Cortex of kidney (tissue), 1 donor: ENCODE data around the gene ZNF568.

ENCODE experiments used
- DNase-seq: peaks from one replicate; lab custom pipeline; 2025; lab: John Stamatoyannopoulos, UW

The ZNF568 gene

DNA sequence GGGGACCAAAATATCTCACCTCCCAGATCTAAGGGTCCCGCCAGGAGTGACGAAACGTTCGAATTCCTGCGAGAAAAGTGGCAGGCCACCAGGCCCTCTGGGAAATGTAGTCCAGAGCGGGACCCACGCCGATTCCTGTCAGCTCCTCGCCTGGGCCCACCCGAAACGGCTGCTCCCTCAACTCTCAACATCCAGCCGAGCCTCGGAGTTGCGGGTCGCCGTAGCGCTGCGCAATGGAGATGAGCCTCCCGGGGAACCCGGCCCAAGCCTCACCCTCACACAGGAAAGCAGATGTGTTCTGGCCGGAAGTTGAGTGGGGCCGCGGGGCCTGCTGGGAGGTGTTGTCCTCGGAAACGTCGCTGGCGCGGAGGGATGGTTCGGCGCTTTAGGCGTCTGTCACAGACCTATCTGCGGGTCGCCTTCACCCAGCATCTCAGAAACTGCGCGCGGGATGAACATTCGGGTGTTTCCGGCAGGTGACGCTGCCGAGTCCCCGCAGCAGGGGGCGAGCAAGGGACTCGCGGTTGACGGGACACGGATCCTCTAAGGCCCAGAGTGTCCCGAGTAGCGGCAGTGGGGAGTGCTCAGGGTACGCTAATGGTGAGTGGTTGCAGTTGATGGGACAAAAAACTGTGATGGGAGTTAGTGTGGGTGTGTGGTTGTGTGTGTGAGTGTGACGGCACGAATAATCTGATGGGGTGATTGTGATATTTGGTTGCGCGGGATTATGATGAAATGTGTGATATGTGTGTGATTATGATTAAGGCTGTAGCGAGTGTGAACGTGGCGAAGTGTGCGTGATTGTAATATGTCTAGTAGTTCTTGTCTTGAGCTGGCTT lies at the start of gene ZNF568, which contains the start of gene ZNF829:
TSS of gene ZNF568 (plus strand) at position 341 of the 839 bp plus-strand sequence. CDS start 6,439 bp downstream, outside the sequence.
TSS of gene ZNF829 (minus strand) at position 300 of the 839 bp plus-strand sequence. CDS start 1,124 bp downstream, outside the sequence.
- DNase-seq: peak; percentile 15

DNA sequence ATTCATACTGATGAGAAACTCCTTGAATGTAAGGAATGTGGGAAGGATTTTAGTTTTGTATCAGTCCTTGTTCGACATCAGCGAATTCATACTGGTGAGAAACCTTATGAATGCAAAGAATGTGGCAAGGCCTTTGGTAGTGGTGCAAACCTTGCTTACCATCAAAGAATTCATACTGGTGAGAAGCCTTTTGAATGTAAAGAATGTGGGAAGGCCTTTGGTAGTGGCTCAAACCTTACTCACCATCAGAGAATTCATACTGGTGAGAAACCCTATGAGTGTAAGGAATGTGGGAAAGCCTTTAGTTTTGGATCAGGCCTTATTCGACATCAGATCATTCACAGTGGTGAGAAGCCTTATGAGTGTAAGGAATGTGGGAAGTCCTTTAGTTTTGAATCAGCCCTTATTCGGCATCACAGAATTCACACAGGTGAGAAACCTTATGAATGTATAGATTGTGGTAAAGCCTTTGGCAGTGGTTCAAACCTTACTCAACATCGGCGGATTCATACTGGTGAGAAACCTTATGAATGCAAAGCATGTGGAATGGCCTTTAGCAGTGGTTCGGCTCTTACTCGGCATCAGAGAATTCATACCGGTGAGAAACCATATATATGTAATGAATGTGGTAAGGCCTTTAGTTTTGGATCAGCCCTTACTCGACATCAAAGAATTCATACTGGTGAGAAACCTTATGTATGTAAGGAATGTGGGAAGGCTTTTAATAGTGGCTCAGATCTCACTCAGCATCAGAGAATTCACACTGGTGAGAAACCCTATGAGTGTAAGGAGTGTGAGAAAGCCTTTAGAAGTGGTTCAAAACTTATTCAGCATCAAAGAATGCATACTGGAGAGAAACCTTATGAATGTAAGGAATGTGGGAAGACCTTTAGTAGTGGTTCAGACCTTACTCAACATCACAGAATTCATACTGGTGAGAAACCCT lies 38.9 kb upstream of the ZNF568 start:
- DNase-seq: no peak

DNA sequence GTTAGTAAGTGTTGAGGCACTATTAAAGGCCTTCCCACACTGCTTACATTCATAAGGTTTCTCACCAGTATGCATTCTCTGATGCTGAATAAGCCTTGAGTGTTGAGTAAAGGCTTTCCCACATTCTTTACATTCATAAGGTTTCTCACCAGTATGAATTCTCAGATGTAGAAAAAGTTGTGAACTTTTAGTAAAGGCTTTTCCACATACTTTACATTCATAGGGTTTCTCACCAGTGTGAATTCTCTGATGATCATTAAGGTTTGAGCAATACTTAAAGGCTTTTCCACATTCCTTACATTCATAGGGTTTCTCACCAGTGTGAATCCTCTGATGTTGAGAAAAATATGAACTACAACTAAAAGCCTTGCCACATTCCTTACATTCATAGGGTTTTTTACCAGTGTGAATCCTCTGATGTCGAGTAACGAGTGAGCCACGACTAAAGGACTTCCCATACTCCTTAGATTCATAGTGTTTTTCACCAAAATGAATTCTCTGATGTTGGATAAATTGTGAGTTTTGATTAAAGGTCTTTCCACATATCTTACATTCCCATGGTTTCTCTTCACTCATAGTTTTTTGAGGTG lies 24.3 kb upstream of the ZNF568 start:
- DNase-seq: no peak

DNA sequence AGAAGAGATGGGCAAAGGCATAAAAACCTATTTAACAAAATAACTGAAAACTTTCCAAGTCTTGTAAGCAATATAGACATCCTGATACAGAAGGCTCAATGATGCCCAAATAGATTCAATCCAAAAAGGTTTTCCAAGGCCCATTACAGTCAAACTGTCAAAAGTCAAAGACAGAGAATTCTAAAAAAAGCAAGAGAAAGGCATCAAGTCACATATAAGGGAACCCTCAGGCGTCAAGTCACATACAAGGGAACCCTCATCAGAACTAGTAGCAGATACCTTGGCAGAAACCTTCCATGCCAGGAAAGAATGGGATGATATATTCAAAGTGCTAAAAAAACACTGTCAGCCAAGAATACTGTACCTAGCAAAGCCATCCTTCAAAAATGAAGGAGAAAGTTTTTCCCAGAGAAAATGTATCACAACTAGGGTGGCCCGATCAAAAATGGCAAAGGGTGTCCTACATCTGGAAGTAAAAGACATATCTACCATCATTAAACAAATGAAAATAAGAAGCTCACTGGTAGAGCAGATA lies 21.2 kb upstream of the ZNF568 start:
- no peak for DNase-seq

DNA sequence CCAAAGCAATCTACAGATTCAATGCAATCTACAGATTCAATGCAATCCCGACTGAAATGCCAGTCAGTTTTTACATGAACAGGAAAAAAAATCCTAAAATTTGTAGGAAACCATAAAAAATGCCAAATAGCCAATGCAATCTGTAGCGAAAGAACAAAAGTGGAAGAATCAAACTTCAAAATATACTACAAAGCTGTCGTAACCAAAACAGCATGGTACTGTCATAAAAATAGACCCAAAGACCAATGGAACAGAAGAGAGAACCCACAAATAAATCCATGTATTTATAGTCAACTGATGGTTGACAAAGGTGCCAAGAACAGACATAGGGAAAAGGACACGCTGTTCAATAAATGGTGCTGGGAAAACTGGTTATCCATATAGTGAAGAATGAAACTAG lies 17.7 kb upstream of the ZNF568 start:
- DNase-seq: no peak

DNA sequence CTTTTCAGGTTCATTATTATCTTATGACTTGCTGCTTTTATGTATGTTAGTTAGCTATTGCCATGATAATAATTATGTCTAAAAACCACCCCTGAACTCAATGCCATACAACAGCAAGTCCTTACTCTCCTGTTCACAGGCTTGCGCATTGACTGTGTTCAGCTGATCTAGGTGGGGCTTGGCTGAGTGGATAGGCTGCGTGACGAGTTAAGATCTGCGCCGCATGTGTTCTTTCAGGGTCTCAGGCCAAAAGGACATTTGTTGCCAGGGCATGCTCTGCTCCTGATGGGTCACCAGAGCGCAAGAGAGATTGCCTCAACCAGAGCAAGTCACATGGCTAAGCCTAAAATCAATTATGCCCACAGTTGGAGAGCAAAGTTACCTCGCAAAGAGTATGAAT lies 859 bp downstream of the ZNF568 start:
- no peak for DNase-seq

DNA sequence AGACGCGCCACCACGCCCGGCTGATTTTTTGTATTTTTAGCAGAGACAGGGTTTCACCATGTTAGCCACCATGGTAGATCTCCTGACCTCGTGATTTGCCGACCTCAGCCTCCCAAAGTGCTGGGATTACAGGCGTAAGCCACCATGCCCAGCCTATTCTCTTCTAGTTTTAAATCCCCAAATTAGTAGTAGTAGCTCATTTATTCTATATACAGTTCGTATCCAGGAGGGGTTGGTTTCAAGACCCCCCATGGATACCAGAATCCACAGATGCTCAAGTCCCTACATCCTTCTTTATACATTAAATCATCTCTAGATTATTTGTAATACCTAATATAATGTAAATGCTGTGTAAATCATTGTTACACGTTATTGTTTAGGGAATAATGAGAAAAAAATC lies 2.0 kb downstream of the ZNF568 start:
- no peak for DNase-seq

DNA sequence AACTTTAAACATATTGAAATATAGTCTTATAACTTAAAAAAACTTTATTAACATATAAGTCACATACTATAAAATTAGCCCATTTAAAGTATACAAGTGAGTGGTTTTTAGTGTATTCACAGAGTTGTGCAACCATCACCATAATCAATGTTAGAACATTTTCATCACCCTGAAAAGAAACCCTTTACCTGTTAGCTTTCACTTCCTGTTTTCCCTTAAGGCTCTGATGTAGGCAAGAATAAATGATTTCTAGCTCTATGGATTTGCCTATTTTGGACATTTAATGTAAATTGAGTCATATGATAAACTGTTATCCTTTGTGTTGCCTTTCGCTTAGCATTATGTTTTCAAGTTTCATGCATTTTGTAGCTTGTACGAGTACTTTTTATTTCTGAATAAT lies 15.6 kb downstream of the ZNF568 start:
- DNase-seq: no peak

DNA sequence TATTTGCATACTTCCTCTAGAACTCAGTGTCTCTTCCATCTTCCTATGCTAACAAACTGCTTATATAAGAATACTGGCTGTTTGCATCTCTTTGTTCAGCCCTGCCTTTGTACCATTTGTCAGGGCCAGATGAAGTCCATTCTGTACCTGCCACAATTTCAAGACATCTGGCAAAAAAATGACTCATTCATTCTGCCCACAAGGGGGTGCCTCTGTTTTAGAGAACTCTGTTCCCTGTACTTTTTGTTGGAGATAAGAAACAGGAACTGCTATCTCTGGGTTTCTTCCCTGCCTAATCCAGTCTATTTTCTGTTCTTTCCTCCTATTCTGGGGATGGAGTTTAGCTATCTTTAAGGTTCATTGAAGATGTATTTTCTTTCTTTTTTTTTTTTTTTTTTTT lies 23.0 kb downstream of the ZNF568 start:
- DNase-seq: no peak

DNA sequence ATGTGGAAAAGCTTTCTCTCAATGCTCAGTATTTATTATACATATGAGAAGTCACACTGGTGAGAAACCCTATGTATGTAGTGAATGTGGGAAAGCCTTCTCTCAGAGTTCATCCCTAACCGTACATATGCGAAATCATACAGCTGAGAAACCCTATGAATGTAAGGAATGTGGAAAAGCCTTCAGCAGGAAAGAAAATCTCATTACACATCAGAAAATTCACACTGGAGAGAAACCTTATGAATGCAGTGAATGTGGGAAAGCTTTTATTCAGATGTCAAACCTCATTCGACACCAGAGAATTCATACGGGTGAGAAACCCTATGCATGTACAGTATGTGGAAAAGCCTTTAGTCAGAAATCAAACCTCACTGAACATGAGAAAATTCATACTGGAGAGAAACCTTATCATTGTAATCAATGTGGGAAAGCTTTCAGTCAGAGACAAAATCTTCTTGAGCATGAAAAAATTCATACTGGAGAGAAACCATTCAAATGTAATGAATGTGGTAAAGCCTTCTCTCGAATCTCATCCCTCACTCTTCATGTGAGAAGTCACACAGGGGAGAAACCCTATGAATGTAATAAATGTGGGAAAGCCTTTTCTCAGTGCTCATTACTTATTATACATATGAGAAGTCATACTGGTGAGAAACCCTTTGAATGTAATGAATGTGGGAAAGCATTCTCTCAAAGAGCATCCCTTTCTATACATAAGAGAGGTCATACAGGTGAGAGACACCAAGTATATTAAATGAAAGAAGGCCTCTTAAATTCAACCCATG lies 34.4 kb downstream of the ZNF568 start:
- DNase-seq: no peak

DNA sequence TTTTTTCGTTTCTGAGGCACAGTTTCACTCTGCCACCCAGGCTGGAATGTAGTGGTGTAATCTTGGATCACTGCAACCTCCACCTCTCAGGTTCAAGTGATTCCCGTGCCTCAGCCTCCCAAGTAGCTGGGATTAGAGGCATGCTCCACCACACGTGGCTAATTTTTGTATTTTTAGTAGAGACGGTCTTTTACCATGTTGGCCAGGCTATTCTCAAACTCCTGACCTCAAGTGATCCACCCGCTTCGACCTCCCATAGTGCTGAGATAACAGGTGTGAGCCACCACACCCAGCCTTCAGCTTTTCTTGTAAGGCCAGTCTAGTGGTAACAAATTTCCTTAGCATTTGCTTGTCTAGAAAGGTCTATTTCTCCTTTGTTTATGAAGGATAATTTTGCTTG lies 46.2 kb downstream of the ZNF568 start:
- no peak for DNase-seq

DNA sequence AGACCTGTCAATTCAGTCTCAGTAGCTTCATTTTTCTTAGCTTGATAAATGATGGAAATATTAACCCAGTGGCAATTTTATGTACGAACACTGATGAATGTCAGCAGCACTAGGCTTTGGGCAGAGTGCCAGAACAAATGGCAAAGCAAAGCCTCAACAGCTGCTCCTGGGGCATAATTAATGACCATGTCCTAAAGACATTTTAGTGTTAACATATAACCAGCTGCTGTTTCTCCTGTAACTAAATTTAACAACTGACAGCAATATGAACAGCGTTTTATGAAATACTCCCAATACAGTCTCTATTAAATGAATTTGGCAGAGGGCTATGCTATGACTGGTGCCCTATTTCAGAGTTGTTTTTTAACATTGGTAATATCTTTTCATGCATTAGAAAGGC lies 47.1 kb downstream of the ZNF568 start:
- no peak for DNase-seq

DNA sequence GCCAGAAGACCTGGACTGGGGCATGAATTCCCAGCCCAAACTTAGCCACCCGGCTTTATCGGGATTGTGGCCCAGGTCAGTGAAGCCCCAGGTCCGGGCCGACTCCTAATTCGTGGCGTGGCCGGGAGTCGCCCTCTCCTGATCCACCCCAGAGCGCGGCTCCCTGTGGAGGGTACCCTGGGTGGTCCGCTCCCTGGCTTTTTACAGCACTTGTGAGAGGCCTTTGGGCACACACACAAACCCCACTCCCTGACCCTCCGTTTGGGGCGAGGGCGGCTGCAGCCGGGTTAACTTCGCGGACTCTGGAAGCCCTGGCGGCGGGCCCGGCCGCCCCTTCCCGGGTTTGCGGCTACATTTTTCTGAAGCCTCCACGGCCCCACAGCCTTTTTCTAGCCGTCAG lies 56.4 kb downstream of the ZNF568 start:
- no peak for DNase-seq

DNA sequence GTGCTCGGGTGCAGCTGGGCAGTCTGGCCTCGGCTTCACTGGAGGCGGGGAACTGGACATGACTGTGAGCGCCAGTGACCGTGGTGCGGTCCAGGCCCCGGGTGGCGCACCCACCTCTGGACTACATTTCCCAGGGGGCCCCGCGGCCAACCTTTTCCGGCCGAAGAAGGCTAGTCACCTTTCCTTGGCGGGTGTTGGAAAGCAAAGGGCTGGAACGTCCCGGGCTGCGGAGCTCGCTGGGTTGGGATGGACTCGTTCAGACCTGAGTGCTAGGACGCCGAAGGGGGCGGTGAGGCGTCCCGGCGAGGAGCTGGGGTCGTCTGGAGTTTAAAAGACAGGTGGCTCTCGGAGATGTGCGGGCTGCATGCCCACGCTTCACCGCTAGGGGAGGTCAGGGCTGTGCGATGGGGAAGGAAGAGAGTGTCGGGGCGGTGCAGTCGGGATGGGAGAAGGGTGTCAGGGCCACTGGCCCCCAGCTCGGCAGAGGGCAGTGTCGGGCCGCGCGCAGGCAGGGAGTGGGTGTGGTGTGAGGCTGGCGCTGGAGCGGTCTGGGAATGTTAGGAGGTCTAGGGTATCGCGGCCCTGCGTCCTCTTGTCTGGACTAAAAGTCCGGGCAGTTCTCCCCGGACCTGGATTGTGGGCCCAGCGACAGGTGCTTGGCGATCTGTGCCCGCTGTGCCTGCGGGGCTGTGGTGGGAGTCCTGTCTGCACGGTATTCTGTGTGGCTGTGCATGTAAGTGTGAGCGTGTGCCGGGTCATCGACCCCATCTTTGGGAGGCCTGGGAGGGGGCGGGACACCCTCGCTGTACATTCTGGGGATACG lies 57.1 kb downstream of the ZNF568 start:
- DNase-seq: no peak

DNA sequence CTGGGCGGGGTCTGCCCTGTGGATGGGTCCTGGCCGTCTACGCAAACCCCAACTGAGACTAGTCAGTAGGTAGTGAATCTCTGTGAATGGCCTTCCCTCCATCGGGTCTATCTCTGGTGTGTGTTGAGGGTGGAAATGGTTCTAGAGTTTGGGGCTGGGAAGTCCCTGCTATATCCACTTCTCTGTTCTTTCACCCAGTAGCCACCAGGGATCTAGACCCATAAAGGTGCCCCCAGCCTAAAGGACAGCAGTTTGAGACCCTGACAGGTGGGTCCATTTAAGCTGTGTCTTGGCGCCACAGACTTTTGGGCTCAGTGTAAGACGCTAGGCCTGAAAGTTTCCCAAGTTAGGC lies 57.7 kb downstream of the ZNF568 start:
- DNase-seq: no peak

DNA sequence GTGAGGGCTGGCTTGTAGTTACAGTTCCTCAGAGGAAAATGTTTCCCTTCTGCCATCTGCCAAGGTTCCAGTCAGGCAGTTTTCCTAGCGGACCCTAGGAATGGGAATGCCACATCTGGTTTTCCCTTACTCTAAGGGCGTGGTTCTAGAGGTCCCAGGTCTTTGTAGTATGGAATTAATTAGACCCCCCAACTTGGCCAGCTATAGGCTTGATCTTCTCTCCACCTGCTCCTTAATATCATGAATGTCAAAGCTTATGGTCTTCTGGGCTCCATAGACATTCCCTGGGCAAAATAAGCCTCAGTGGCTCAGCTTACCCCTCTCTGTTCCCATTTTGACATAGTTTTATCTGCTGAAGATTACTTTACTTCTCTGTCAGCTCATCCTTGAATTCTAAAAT lies 70.0 kb downstream of the ZNF568 start:
- no peak for DNase-seq

DNA sequence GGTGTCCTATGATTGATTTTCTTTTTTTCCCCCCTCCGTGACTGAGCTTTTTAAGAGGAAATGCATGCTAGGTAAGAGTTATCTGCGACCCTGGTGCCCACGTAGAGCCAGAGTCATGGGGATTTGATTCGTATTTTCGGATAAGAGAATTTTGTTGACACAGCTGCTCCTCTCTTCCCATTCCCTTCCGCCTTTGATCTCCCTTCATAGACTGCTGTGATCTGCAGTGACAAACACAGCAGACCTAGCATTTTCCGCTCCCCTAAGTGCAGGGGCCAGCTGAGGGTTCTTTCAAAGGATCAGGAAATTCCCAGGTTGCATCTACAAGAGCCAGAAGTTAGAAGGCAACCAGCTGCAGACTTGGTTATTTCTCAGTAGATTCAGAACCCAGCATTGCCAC lies 70.5 kb downstream of the ZNF568 start:
- no peak for DNase-seq

DNA sequence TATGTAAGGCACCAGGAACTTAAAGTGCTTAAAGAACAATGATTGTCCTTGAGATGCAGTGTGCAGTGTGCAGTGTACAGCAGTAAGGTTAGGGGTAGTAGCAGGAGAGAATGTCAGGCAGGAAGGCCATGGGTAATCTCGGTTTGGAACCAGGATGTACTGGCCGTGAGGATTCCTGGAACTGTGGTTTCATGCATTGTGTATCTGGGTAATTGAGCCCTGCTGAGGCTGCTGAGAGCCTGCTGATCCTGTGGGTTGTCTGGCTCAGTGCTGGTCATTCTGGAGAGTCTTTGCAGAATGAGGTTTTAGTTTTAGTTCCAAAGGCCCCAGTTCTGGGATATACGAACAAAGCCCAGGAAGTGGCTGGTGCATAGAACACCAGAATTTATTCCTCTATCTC lies 71.0 kb downstream of the ZNF568 start:
- DNase-seq: no peak

DNA sequence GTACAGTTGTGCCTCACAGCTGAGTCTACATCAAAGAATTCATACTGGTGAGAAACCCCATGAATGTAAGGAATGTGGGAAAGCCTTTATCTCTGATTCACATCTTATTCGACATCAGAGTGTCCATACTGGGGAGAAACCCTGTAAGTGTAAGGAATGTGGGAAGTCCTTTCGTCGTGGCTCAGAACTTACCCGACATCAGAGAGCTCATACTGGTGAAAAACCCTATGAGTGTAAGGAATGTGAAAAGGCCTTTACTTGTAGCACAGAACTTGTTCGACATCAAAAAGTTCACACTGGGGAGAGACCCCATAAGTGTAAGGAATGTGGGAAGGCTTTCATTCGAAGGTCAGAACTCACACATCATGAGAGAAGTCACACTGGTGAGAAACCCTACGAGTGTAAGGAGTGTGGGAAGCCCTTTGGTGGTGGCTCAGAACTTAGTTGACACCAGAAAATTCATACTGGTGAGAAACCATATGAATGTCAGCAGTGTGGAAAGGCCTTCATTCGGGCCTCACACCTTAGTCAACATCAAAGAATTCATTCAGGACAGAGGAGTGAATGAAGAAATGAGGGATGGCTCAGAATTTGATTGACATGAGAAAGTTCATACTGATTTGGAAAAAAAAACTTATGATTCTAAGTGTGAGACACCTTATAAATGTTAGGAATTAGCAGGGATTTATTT lies 81.2 kb downstream of the ZNF568 start:
- no peak for DNase-seq

DNA sequence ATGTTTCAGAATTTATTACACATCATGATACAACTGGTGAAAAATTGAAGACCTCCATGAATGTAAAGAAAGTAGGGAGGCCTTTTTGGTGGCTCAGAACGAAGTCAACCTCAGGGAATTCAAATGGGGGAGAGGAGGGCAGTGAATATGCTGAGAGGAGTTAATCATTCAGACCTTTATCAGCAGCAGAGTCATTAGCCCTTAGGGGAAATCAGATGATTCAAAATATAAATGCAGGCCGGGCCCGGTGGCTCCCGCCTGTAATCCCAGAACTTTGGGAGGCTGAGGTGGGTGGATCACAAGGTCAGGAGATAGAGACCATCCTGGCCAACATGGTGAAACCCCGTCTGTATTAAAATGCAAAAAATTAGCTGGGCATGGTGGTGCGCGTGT lies 81.7 kb downstream of the ZNF568 start:
- no peak for DNase-seq
